GM23248 (cell line): ENCODE measurements around the gene TAF11L9.
"Not testable (repeated sequence)": the region's sequence is repeated elsewhere in the genome, so short reads cannot be mapped to it uniquely, and the experiment has no call there.

Experiments
- EZH2 ChIP-seq: fragments of 200-600 bp; sonication (generic); IDR thresholded peaks from 2 replicates; pipeline ENCODE4 v1.6.1; 2018; ENCODE audit warnings: antibody characterized with exemption, mild to moderate bottlenecking; ENCODE audit not compliant: insufficient read depth, poor library complexity, severe bottlenecking
- EZH2phosphoT487 ChIP-seq: fragments of 200-600 bp; sonication (generic); IDR thresholded peaks from 2 replicates; pipeline ENCODE4 v1.6.1; 2018; ENCODE audit warnings: antibody characterized with exemption, moderate library complexity, mild to moderate bottlenecking, low read depth; ENCODE audit not compliant: insufficient read depth

- not testable (repeated sequence) for TF ChIP-seq EZH2, EZH2phosphoT487
Measured at GRCh38 chr5:17607461-17607860, 13.3 kb upstream of the TAF11L9 start.
